HG02623 (cell line): ENCODE data around the gene FADS6.
"Not testable (repeated sequence)": the region's sequence is repeated elsewhere in the genome, so short reads cannot be mapped to it uniquely, and the experiment has no call there.

Source experiments
- ATAC-seq: cut with Tn5 transposase; IDR thresholded peaks from one replicate; pipeline ENCODE4 v1.9.1; 2021; ENCODE audit warnings: moderate library complexity; ENCODE audit not compliant: unreplicated experiment

The FADS6 gene

DNA sequence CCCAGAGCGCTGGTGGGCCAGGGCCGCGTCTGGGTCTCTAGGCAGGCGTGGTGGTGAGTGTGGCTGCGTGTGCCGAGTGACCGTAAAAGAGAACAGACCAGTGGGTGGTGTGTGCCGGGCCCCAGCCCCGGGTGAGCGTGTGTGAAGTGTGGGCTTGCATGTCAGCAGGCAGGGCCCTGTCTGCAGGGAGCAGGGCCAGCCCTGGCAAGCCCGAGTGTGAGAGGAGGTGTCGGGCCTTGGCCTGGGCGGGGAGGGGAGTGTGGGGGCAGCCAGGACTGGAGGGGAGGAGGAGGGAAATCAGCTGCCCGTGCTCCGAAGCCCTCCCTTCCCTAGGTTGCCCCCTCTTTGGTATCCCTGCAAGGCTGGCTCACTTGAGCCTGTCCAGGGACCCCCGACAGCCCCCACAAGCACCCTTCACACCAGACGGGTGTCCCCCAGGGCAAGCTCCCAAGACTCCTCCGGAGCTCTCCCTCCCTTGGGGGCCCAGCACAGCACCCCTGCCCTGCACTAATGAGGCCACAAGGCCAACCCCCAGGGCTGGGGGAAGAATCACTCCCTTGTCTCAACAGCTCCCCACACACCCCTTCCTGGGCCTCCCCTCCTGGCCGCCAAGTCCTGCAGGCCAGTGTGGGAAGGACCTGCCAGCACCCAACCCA, 27.7 kb upstream of the FADS6 start:
- ATAC-seq = no peak

DNA sequence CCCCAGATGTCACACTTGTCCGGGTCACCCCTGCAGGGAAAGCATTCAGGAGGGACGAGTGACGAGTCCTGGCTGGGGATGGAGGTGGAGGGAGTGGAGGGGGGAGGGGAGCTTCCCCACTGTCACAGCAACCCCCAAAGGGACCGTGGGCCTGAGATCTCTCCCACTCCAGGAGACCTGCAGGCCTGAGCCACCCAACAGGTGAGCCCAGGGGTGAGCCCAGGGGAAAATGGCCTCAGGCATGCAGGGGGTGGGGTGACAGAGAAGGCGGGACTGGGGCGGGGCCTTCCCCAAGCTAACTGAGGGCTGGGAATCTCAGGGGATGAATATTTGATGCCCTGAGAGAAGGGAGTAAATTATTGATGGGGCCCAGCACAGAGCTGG, 27.2 kb upstream of the FADS6 start:
- ATAC-seq = no peak

- no peak for ATAC-seq
Observed at GRCh38 chr17:74920306-74920620, 26.8 kb upstream of the FADS6 start.

DNA sequence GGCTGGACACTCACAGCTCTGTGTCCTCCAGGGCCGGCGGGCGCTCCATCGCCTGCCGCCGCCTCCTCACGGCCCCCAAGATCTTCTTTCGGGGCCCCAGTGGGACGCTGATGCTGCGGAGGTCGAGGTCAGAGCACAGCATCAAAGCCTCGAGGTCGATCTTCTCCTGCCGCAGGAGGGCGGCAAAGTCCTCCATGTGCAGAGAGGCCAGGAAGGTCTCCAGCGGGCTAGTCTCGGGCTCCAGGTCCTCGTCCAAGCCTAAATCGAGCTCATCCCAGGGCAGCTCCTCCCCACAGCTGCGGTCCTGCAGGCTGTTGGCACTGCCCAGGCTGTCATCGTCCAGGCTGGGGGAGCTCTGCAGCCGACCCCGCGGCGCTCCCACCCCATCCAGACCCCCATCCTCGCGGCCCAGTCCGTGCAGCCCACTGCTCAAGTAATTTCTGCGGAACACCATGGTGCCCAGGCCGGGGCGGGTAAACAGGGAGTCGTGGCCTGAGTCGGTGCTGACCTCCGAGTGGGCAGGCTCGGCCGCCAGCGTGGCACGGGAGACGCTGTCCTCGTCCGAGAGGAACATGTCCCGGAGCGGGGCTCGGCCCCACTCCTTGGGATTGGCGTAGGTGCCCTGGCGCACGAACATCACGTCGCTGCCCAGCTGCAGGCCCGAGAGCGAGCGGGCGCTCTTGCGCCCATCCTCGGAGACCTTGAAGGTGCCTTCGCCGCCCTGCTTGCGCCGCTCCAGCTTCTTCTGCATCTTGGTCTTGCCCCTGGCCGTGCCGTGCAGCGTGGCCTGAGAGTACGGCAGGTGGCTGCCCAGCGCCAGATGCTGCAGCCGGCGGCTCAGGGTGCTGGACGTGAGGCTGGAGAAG, 26.2 kb upstream of the FADS6 start:
- no peak for ATAC-seq

GRCh38 chr17:74918906-74919305, 25.5 kb upstream of the FADS6 start:
- no peak for ATAC-seq

- no peak for ATAC-seq
Observed at GRCh38 chr17:74917430-74917829, 24.0 kb upstream of the FADS6 start.

DNA sequence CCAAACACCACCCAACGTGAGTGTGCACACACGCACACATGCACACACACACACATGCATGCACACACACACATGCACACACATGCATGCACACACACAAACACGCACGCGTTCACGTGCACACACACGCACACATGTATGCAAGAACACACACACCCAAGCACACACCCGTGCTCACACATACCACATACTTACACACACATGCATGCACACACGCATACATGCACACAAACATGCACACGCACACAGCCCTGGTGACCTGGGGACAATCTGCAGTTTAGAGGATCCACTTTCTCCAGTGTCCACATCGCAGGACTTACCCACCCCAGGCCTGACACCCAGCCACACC, 23.4 kb upstream of the FADS6 start:
- ATAC-seq = no peak

GRCh38 chr17:74916136-74916850, 22.9 kb upstream of the FADS6 start:
- no peak for ATAC-seq

GRCh38 chr17:74911423-74911822, 18.0 kb upstream of the FADS6 start:
- ATAC-seq = not testable (repeated sequence)

DNA sequence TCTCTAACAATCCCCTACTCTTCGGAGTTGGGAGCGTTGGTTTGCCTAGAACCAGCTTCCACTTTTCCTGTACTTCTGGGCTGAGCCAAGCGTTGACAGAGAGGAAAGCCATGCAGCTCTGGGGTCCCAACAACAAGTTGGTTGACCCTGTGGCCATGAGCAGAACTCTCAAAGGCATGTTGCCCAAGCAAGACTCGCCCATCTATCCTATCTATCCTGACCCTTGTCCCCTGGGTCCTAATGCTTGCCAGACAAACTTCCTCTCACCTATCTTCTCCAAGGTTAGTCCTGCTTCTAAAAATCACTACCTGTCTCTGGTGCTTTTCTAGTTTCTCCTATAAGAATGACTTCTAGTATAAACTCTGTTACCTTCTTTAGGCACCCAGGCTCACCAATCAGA, 15.7 kb upstream of the FADS6 start:
- ATAC-seq = not testable (repeated sequence)

- ATAC-seq = no peak
Observed at GRCh38 chr17:74907012-74907411, 13.6 kb upstream of the FADS6 start.

DNA sequence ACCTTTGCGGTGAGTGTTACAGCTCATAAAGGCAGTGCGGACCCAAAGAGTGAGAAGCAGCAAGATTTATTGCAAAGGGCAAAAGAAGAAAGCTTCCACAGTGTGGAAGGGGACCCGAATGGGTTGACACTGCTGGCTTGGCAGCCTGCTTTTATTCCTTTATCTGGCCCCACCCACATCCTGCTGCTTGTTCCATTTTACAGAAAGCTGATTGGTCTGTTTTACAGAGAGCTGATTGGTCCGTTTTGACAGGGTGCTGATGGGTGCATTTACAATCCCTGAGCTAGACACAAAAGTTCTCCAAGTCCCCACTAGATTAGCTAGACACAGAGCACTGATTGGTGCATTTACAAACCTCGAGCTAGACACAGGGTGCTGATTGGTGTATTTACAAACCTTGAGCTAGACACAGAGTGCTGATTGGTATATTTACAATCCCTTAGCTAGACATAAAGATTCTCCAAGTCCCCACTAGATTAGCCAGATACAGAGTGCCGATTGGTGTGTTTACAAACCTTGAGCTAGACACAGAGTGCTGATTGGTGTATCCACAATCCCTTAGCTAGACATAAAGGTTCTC, 12.9 kb upstream of the FADS6 start:
- ATAC-seq = not testable (repeated sequence)

DNA sequence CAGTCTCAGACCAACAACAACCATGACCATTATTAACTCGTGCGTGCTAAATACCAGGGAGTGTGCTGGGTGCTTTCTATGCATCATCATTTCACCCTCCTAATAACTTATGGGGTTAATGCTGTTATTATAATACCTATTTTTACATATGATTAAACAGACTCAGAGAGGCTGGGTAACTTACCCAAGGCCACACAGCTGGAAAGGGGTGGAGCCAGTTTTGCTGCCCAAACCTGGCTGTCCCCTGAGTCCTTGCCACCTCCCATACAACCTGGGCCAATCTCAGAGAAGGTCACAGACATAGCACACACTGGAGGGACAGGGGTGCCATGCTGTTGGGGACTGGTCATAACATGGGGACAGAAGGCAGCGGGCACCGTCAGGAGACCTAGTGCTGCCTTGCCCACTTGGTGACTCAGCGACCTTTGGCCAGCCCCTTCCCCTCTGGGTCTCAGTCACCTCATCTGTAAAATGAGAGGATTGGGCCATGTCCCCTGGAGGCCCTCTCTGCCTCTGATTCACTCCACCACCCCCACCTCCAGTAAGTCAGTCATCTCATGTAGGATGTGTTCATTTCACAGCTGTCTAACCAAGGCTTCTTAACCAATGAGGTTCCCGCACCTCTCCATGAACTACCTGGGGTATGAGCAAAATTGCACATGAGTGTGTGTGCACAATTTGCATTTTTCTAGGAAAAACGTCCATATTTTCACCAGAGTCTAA, 11.4 kb upstream of the FADS6 start:
- no peak for ATAC-seq

DNA sequence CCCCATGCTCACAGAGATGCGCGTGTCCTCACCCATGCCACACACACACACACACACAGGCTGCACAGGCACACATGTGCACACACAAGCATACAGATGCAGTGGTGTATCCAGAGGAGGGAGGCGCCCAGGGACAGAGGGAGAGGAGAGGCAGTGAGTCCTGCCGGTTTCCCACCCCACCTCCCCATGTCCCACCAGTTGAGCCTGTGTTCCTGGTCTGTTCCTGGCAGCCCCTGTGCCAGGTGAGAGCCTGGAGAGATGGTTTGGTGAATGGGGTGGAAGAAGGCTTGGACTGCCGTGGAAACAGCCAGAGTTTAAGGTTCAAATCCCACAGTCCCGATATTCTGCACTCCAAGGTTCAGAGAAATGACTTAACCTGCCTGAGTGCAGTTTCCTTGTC, 10.2 kb upstream of the FADS6 start:
- no peak for ATAC-seq

DNA sequence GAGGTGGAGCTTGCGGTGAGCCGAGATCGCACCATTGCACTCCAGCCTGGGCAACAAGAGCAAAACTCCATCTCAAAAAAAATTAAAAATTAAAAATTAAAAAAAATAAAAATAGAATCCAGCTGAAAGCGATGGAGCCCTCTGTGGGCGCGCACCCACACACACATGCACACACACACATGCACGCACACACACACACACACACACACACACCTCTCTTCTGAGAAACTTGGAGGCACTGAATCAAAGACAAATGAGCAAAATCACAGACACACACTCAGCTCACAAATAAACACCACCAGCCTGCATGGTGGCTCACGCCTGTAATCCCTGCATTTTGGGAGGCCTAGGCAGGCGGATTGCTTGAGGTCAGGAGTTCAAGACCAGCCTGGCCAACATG, 9.6 kb upstream of the FADS6 start:
- ATAC-seq = no peak

GRCh38 chr17:74901353-74902135, 8.1 kb upstream of the FADS6 start:
- ATAC-seq = no peak

- no peak for ATAC-seq
Observed at GRCh38 chr17:74900208-74900607, 6.8 kb upstream of the FADS6 start.

DNA sequence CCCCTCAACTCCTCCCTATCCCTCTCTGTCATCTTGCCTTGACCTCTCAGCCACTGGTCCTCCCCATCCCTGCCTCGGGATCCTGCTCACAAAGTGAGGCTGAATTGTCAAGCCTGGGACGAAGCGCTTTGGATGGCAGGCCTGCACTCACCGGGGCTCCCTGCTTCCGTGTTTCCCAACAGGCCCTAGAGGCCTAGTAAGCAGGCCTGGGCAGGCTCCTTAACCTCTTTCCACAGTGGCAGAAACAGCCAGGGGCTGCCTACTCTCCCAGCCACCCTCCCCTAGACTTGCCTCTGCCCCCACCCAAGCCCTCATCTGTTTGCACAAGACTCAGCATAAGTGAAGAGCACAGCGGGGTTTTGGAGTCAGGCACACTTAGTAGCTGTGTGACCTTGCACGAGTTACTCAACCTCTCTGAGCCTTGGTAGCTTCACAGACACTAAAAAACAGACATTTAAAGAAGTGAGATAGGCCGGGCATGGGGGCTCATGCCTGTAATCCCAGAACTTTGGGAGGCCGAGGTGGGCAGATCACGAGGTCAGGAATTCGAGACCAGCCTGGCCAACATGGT, 5.0 kb upstream of the FADS6 start:
- no peak for ATAC-seq

GRCh38 chr17:74893936-74894671, 671 bp upstream of the FADS6 start:
- ATAC-seq = no peak
